GM18505 (cell line): ENCODE data around the gene LPAR5.
A peak's percentile ranks its signal among the peaks of the same experiment; 100 is the strongest.

Source experiments
- ATAC-seq: cut with Tn5 transposase; IDR thresholded peaks from one replicate; pipeline ENCODE4 v1.9.1; 2021; ENCODE audit not compliant: unreplicated experiment
- POLR2A ChIP-seq: IDR thresholded peaks from 4 replicates; pipeline ENCODE4 v1.6.1; 2011; ENCODE audit warnings: borderline replicate concordance; ENCODE audit not compliant: insufficient read depth, insufficient read length; ENCODE audit errors: extremely low read depth

The LPAR5 gene

GRCh38 chr12:6635856-6636531 is at the start of gene LPAR5:
LPAR5 (minus strand) TSS chr12:6635959; CDS start chr12:6621248, 14,711 bp downstream.
- peak; percentile 72 for TF ChIP-seq POLR2A
- ATAC-seq = no peak

DNA sequence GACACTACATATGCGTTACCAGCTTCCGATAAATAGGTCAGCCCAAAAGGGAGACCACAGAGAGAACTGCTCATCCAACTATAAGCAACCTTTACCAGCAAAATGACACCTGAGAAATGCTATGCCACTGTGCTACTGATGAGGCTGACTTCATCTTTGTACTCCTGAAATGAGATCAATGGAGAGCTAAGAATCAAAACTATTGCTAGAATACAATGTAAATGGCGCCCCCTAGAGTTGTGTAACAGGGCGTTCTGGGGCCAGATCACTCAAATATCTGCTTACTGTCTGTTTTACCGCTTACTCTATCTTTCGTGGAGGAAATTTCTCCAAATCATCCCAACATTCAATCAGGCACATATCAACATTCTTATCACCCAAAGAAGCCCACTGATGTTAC is 48.9 kb upstream of the LPAR5 start:
- ATAC-seq = no peak
- no peak for TF ChIP-seq POLR2A

DNA sequence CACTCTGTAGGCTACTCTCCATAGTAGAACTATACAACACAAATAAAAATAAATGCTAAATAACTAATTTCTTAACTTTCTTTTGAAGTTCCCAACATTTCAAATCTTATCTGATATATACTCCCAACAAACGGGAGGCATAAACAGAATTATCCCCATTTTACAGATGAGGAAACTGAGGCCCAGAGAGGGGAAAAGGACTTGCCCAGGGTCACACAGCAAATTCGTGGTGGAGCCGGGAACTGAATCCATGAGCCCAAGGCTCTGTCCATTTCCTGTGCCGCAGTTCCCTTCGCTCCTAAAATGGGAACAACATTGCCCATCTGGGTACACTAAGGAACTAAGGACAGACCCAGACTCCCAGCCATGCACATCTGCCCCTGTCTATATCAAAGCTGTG is 41.2 kb upstream of the LPAR5 start:
- no peak for ATAC-seq
- TF ChIP-seq POLR2A = no peak

- ATAC-seq = no peak
- no peak for TF ChIP-seq POLR2A
Observed at GRCh38 chr12:6672143-6672542, 36.4 kb upstream of the LPAR5 start.

DNA sequence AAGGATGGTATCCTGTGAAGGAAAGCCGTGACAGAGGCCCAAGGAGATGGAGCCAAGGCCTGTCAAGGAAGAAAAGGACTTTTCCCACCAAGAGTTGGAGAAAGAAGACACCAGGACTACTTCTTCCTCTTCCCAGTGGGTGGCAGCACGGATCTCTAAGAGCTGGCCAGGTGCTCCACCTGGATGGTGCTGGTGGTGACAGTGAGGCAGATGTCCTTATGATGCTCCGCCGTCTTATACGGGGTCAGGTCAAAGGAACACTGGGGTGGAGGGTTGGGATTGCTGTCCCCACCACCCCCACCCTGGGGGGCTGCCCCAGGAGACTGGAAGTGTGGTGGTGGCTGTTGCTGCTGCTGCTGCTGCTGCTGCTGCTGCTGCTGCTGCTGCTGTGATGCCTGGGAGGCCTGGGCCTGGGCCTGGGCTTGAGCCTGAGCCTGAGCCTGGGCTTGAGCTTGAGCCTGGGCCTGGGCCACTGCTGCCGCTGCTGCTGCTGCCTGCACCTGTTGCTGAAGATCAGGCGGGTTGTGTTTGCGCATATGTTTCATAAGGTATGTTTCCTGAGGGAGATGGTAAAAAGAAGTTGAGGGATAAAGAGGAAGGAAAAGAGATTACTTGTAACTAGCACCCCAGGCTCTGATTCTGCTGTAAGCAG is 31.9 kb upstream of the LPAR5 start:
- TF ChIP-seq POLR2A = no peak
- no peak for ATAC-seq

DNA sequence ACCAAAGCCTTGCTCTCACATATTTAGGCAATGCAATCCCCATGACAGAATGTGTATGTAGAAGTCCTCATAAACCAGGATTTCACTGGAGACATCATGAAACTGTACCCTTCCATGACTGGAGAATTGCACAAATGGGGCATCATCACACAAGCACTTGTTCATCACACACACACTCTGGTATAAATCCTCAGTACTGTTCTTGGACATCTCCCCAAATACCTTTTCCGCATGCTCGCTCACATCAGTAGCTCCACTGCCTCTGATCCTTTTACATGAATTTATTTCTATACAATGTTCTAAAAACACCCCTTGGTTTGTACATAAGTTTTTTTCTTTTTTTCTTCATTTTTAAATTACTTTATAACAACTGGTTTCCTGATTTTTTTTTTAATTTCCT is 30.5 kb upstream of the LPAR5 start:
- no peak for ATAC-seq

GRCh38 chr12:6664902-6665301 is 29.1 kb upstream of the LPAR5 start:
- no peak for ATAC-seq
- TF ChIP-seq POLR2A = no peak

More for the DNA sequence above, 30.5 kb upstream of the LPAR5 start:
- TF ChIP-seq POLR2A = no peak

DNA sequence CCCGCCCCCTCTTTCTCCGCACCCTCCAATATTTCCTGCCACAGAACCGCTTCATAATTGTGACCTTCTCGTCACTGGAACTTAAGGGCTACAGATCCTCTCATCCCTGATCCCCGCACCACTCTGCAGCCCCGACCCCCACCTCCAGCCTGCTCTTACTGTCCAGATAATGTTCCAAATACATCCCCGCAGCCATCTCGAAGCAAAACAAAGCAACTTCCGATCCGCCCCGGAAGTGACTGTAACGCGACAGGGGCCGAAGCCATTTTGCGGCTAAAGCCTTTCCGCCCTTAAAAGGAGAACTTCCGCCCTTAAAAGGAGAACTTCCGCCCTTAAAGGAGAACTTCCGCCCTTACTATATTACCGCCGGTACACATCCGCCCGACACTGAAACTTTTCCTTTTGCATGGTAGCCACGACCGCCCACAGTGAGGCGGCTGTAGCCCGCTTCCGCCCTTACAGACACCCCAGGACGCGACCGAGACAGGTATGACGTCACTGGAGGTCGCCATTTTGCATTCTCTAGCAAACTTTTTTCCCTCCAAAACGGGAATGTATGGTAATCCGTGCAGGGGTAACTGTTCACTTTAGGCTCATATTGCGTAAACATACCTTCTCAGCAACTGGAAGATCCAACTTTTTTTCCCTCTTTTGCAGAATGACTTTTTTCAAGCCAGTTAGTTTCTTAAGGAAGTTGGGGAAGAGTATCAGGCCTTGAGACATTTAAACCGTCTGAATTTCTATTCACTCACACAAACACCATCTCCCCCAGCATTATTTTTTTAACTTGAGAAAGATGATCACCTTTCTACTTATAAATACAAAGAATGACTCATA is 27.4 kb upstream of the LPAR5 start, which contains the start of gene ING4:
Gene ING4, minus strand, starts transcription at position 214 of the 837 bp plus-strand sequence. Its CDS starts 18 bp downstream, at position 196.
- TF ChIP-seq POLR2A = peak; percentile 69
- peak; percentile 97 for ATAC-seq

DNA sequence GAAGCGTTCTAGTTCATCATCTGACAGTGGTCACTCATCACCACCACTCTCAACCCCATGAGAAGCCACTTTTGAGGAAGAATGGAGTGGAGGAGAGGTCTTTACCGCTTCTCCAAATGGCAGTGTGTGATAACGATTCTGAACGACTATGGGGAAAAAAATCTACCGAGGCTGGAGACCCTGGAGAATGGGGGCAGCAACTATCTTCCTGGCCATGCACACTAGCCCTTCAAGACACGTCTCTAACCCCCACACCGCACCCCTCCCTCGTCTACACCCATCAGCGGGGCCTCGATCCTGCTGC is 26.8 kb upstream of the LPAR5 start:
- peak; percentile 26 for ATAC-seq
- TF ChIP-seq POLR2A = no peak

- ATAC-seq = no peak
- TF ChIP-seq POLR2A = no peak
Observed at GRCh38 chr12:6653987-6654386, 18.2 kb upstream of the LPAR5 start.

- no peak for TF ChIP-seq POLR2A
- no peak for ATAC-seq
Observed at GRCh38 chr12:6653342-6653741, 17.6 kb upstream of the LPAR5 start.

GRCh38 chr12:6652391-6652790 is 16.6 kb upstream of the LPAR5 start:
- TF ChIP-seq POLR2A = no peak
- ATAC-seq = no peak

DNA sequence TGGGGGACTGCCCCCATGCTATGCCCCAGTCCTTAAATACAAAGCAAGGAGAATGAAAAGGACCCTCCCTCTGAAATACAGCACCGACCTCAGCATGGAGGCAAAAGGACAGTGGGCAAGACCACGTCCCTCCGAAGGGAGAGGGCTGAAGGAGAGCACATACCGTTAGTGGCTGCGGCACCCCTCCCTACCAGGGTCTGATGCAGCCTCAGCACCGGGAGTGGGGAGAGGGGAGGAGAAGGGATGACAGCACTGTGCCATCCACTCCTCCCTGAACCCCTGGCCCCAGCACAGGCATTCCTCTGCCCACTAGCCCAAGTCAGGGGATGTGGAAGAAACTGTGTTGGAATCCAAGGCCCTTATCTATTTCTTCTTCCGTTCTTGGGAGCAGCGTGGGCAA is 15.1 kb upstream of the LPAR5 start:
- no peak for ATAC-seq

DNA sequence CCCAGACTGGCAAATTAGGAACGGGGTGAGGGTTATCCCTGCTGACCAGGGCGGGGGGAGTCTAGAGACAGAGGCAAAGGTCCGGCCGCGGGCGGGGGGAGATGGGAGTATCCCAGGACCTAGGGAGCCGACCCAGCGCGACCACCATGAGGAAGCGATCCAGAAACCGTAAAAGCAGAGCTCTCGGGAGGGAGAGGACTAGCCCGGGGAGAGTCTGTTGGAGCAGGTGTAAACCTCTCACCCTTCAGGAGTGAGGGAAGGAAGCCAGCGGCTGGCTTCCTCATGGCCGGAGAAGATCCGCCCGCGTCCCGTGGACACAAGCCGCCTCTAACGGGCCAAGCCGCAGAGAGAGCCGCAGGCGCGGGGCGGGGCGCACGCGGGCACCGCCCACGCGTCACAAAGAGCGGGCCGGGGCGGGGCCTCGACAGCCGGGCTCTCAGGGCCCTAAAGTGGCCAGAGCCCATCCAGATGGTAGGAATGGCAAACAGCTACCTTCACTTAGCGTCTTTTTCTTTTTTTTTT is 11.4 kb upstream of the LPAR5 start, which contains the start of gene ACRBP:
Gene ACRBP, minus strand, starts transcription at position 350 of the 522 bp plus-strand sequence. Its CDS starts 66 bp downstream, at position 284.
- peak; percentile 73 for TF ChIP-seq POLR2A
- ATAC-seq = no peak

More for the DNA sequence above, 15.1 kb upstream of the LPAR5 start:
- no peak for TF ChIP-seq POLR2A
